HEK293 (cell line): ENCODE measurements around the gene ICAM1.

ENCODE experiments used
- CTCF ChIA-PET: fragments of 350-600 bp; formaldehyde crosslinking; extraction: SDS; loops from one replicate; lab custom pipeline; 2021; ENCODE audit warnings: antibody characterized with exemption; lab: Yijun Ruan, JAX
- POLR2A ChIA-PET: fragments of 300-600 bp; formaldehyde crosslinking; extraction: SDS; loops from one replicate; lab custom pipeline; 2020; ENCODE audit warnings: antibody characterized with exemption, inconsistent platforms; lab: Yijun Ruan, JAX
- H3K27ac ChIP-seq: fragments of 200-500 bp; sonication (Bioruptor generic); 2 replicates; pipeline ENCODE4 v1.5.1; 2014; ENCODE audit warnings: low read depth, low read length, control low read depth, inconsistent platforms; ENCODE audit errors: extremely low read depth
- H3K36me3 ChIP-seq, 2 experiments: fragments of 200-500 bp in 1 of 2; sonication (Bioruptor generic) in 1 of 2; 1 replicate in 1 of 2; 2 replicates in 1 of 2; pipeline ENCODE4 v1.5.1; 2014 to 2017; ENCODE audit warnings: inconsistent platforms in 2 of 2, low read length in 2 of 2; ENCODE audit not compliant: control insufficient read depth in 2 of 2, insufficient read depth in 1 of 2
- H3K4me1 ChIP-seq: fragments of 200-500 bp; sonication (Bioruptor generic); 2 replicates; pipeline ENCODE4 v1.5.1; 2014; ENCODE audit warnings: mild to moderate bottlenecking, low read length, inconsistent platforms; ENCODE audit not compliant: control insufficient read depth, insufficient read depth
- H3K4me3 ChIP-seq: 2 replicates; pipeline ENCODE4 v1.5.1; 2011; ENCODE audit warnings: low read depth, mild to moderate bottlenecking, control low read depth, low read length, moderate library complexity
- H3K9me3 ChIP-seq: fragments of 200-500 bp; sonication (Bioruptor generic); 2 replicates; pipeline ENCODE4 v1.5.1; 2014; ENCODE audit warnings: low read depth, low read length, inconsistent platforms; ENCODE audit not compliant: control insufficient read depth, insufficient read depth
- KLF1 ChIP-seq: fragments of 450-650 bp; formaldehyde crosslinking; IDR thresholded peaks from 2 replicates; pipeline ENCODE4 v1.5.1; 2016; ENCODE audit warnings: missing biosample characterization, missing genetic modification characterization
- KLF7 ChIP-seq: fragments of 450-650 bp; formaldehyde crosslinking; IDR thresholded peaks from 2 replicates; pipeline ENCODE4 v1.5.1; 2016; ENCODE audit warnings: missing biosample characterization, missing genetic modification characterization, borderline replicate concordance
- RBAK ChIP-seq: fragments of 450-650 bp; formaldehyde crosslinking; IDR thresholded peaks from 2 replicates; pipeline ENCODE4 v1.5.1; 2016; ENCODE audit warnings: missing biosample characterization, missing genetic modification characterization
- ZBTB1 ChIP-seq: fragments of 450-650 bp; formaldehyde crosslinking; IDR thresholded peaks from 2 replicates; pipeline ENCODE4 v1.5.1; 2016; ENCODE audit warnings: missing biosample characterization, missing genetic modification characterization
- ZIC2 ChIP-seq: fragments of 450-650 bp; formaldehyde crosslinking; IDR thresholded peaks from 2 replicates; pipeline ENCODE4 v1.5.1; 2016; ENCODE audit warnings: missing biosample characterization, missing genetic modification characterization
- ZNF133 ChIP-seq: fragments of 450-650 bp; formaldehyde crosslinking; IDR thresholded peaks from 2 replicates; pipeline ENCODE4 v1.5.1; 2016; ENCODE audit warnings: missing biosample characterization, missing genetic modification characterization
- ZNF211 ChIP-seq: fragments of 450-650 bp; formaldehyde crosslinking; IDR thresholded peaks from 2 replicates; pipeline ENCODE4 v1.5.1; 2016; ENCODE audit warnings: low read depth, missing biosample characterization, missing genetic modification characterization
- ZNF366 ChIP-seq: fragments of 450-650 bp; formaldehyde crosslinking; conservative IDR thresholded peaks from 2 replicates; pipeline ENCODE4 v1.5.1; 2016; ENCODE audit warnings: missing biosample characterization, missing genetic modification characterization
- ZNF529 ChIP-seq: fragments of 450-650 bp; formaldehyde crosslinking; IDR thresholded peaks from 2 replicates; pipeline ENCODE4 v1.5.1; 2017; ENCODE audit warnings: missing genetic modification characterization, missing biosample characterization; ENCODE audit not compliant: insufficient replicate concordance
- ZNF585B ChIP-seq: fragments of 450-650 bp; formaldehyde crosslinking; IDR thresholded peaks from 2 replicates; pipeline ENCODE4 v1.5.1; 2016; ENCODE audit warnings: missing biosample characterization, missing genetic modification characterization
- ZNF596 ChIP-seq: fragments of 450-650 bp; IDR thresholded peaks from 2 replicates; pipeline ENCODE4 v1.5.0; 2018; ENCODE audit warnings: missing biosample characterization, mild to moderate bottlenecking, missing genetic modification characterization, moderate library complexity
- ZNF768 ChIP-seq: fragments of 450-650 bp; formaldehyde crosslinking; IDR thresholded peaks from 2 replicates; pipeline ENCODE4 v1.5.1; 2018; ENCODE audit warnings: missing biosample characterization, mild to moderate bottlenecking, missing genetic modification characterization
- ZNF843 ChIP-seq: fragments of 450-650 bp; formaldehyde crosslinking; IDR thresholded peaks from 2 replicates; pipeline ENCODE4 v1.5.1; 2016; ENCODE audit warnings: missing biosample characterization, missing genetic modification characterization
- TF ChIP-seq, protein P1 (sequence below): fragments of 450-650 bp; formaldehyde crosslinking; IDR thresholded peaks from 2 replicates; pipeline ENCODE4 v1.5.1; 2016; ENCODE audit warnings: missing biosample characterization, missing genetic modification characterization
- TF ChIP-seq, protein P2 (sequence below): fragments of 450-650 bp; formaldehyde crosslinking; IDR thresholded peaks from 2 replicates; pipeline ENCODE4 v1.5.1; 2017; ENCODE audit warnings: missing biosample characterization, missing genetic modification characterization
- TF ChIP-seq, protein P3 (sequence below): fragments of 450-650 bp; formaldehyde crosslinking; IDR thresholded peaks from 2 replicates; pipeline ENCODE4 v1.5.1; 2016; ENCODE audit warnings: missing biosample characterization, missing genetic modification characterization
- TF ChIP-seq, protein P4 (sequence below): fragments of 450-650 bp; formaldehyde crosslinking; IDR thresholded peaks from 2 replicates; pipeline ENCODE4 v1.5.1; 2016; ENCODE audit warnings: missing biosample characterization, missing genetic modification characterization, borderline replicate concordance

The ICAM1 gene

DNA sequence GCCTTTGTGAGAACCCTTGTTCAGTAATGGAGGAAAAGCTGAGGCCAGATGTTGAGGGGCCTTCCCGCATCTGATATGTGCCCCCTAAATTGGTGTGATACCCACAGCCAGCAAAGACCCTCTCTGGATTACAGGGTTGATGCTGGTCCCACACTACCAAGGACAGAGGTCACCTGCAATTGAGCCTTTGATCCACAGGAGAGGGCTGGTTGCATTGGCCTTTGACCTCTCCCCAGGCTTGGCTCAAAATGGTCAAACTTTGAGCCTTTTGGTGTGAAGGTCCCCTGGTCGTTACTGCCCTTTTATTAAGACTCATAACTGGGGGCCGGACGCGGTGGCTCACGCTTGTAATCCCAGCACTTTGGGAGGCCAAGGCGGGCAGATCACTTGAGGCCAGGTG is 27.3 kb upstream of the ICAM1 start:
- H3K27ac ChIP-seq = no peak overlapping the region
- POLR2A ChIA-PET = interaction anchor here (0.7 kb wide), 1 partner anchor 12 kb away, joined by 4 read pairs; no protein-coding TSS in a partner anchor

DNA sequence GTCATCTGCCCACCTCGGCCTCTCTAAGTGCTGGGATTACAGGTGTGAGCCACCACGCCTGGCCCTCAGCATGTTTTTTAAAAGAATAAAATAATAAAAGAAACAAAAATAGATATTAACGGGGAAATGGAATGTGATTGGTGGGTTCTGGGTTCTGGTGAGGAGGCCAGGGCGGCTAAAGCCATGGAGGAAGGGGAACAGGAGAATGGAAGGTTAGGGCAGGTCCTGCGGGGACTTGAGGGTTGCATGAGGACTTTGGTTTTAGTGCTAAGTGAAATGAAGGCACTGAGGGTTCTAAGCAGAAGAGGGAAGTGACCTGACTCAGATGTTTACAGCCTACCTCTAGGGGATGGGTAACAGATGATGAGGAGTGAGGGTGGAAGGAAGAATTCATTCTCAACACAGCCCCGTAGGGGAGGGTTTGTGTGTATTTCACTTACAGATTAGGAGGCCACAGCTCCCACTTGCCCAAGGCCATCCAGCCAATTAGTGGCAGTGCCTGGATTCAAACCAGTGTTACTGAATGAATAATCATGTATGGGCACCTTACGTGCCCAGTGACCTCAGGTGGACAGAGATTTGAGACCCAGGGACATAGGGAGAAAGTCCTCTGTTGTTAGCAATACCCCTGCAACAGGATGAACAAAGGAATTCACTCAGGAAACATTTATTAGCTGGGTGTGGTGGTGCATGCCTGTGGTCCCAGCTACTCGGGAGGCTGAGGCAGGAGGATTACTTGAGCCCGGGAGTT is 25.6 kb upstream of the ICAM1 start:
- H3K27ac ChIP-seq = no peak overlapping the region
- no peak for TF ChIP-seq ZBTB1 (tag by site-specific recombination)
- TF ChIP-seq, all 188 proteins: peak for 0
- H3K4me3 ChIP-seq = no peak overlapping the region
- POLR2A ChIA-PET = no interaction called here
- no peaks in the 10 kb centered on the region for H3K9me3 ChIP-seq
- no peaks in the 10 kb centered on the region for H3K4me1 ChIP-seq
- H3K36me3 ChIP-seq = no peaks in the 10 kb centered on the region
- CTCF ChIA-PET = interaction anchor here (0.6 to 1.1 kb wide), 3 partner anchors 14 to 146 kb away, joined by 3 read pairs; no protein-coding TSS in a partner anchor

More for the DNA sequence above, 27.3 kb upstream of the ICAM1 start:
- TF ChIP-seq ZNF133 (tag by site-specific recombination) = no peak
- TF ChIP-seq, protein P1, sequence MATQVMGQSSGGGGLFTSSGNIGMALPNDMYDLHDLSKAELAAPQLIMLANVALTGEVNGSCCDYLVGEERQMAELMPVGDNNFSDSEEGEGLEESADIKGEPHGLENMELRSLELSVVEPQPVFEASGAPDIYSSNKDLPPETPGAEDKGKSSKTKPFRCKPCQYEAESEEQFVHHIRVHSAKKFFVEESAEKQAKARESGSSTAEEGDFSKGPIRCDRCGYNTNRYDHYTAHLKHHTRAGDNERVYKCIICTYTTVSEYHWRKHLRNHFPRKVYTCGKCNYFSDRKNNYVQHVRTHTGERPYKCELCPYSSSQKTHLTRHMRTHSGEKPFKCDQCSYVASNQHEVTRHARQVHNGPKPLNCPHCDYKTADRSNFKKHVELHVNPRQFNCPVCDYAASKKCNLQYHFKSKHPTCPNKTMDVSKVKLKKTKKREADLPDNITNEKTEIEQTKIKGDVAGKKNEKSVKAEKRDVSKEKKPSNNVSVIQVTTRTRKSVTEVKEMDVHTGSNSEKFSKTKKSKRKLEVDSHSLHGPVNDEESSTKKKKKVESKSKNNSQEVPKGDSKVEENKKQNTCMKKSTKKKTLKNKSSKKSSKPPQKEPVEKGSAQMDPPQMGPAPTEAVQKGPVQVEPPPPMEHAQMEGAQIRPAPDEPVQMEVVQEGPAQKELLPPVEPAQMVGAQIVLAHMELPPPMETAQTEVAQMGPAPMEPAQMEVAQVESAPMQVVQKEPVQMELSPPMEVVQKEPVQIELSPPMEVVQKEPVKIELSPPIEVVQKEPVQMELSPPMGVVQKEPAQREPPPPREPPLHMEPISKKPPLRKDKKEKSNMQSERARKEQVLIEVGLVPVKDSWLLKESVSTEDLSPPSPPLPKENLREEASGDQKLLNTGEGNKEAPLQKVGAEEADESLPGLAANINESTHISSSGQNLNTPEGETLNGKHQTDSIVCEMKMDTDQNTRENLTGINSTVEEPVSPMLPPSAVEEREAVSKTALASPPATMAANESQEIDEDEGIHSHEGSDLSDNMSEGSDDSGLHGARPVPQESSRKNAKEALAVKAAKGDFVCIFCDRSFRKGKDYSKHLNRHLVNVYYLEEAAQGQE (tag by site-specific recombination) = peak; percentile 39; the same call in 1 of the 2 replicates
- TF ChIP-seq, all 188 proteins: peak for 1
- Histone ChIP-seq H3K4me1 (no peaks in the 10 kb centered on the region), H3K9me3 (no peaks in the 10 kb centered on the region), H3K4me3 (no peak overlapping the region), H3K36me3 (no peaks in the 10 kb centered on the region)
- CTCF ChIA-PET = interaction anchor here (0.6 kb wide), 1 partner anchor 425 kb away, joined by 4 read pairs; the partner anchor contains the start of gene FBXL12

DNA sequence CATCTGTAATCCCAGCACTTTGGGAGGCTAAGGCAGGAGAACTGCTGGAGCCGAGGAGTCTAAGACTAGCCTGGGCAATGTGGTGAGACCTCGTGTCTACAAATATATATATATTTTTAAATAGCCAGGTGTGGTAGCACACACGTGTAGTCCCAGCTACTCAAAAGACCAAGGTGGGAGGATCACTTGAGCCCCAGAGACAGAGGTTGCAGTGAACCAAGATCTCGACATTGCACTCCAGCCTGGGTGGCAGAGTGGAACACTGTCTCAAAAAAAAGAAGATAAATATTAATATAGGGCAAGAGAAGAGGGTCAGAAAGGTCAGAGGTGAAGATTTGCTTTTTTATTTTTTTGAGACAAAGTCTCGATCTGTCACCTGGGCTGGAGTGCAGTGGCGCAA is 24.4 kb upstream of the ICAM1 start:
- Histone ChIP-seq H3K36me3 (no peaks in the 10 kb centered on the region), H3K27ac (no peak overlapping the region), H3K4me3 (no peak overlapping the region), H3K4me1 (no peaks in the 10 kb centered on the region), H3K9me3 (no peaks in the 10 kb centered on the region)
- ChIA-PET CTCF (interaction anchor here (0.6 to 1.1 kb wide), 3 partner anchors 13 to 170 kb away, joined by 3 read pairs; no protein-coding TSS in a partner anchor), POLR2A (no interaction called here)
- no peak for TF ChIP-seq KLF7 (tag by site-specific recombination)
- TF ChIP-seq, protein P2, sequence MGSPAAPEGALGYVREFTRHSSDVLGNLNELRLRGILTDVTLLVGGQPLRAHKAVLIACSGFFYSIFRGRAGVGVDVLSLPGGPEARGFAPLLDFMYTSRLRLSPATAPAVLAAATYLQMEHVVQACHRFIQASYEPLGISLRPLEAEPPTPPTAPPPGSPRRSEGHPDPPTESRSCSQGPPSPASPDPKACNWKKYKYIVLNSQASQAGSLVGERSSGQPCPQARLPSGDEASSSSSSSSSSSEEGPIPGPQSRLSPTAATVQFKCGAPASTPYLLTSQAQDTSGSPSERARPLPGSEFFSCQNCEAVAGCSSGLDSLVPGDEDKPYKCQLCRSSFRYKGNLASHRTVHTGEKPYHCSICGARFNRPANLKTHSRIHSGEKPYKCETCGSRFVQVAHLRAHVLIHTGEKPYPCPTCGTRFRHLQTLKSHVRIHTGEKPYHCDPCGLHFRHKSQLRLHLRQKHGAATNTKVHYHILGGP (tag by site-specific recombination) = no peak
- TF ChIP-seq ZNF529 = no peak
- TF ChIP-seq, protein P3, sequence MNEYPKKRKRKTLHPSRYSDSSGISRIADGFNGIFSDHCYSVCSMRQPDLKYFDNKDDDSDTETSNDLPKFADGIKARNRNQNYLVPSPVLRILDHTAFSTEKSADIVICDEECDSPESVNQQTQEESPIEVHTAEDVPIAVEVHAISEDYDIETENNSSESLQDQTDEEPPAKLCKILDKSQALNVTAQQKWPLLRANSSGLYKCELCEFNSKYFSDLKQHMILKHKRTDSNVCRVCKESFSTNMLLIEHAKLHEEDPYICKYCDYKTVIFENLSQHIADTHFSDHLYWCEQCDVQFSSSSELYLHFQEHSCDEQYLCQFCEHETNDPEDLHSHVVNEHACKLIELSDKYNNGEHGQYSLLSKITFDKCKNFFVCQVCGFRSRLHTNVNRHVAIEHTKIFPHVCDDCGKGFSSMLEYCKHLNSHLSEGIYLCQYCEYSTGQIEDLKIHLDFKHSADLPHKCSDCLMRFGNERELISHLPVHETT (tag by site-specific recombination) = no peak
- no peak for TF ChIP-seq RBAK
- TF ChIP-seq ZNF585B (tag by site-specific recombination) = no peak
- TF ChIP-seq ZNF768 (tag by site-specific recombination) = no peak
- TF ChIP-seq ZNF596 (tag by site-specific recombination) = no peak
- no peak for TF ChIP-seq ZIC2 (tag by site-specific recombination)
- TF ChIP-seq ZNF366 (tag by site-specific recombination) = no peak
- no peak for TF ChIP-seq ZNF843 (tag by site-specific recombination)
- TF ChIP-seq KLF1 (tag by site-specific recombination) = no peak
- TF ChIP-seq, protein P4, sequence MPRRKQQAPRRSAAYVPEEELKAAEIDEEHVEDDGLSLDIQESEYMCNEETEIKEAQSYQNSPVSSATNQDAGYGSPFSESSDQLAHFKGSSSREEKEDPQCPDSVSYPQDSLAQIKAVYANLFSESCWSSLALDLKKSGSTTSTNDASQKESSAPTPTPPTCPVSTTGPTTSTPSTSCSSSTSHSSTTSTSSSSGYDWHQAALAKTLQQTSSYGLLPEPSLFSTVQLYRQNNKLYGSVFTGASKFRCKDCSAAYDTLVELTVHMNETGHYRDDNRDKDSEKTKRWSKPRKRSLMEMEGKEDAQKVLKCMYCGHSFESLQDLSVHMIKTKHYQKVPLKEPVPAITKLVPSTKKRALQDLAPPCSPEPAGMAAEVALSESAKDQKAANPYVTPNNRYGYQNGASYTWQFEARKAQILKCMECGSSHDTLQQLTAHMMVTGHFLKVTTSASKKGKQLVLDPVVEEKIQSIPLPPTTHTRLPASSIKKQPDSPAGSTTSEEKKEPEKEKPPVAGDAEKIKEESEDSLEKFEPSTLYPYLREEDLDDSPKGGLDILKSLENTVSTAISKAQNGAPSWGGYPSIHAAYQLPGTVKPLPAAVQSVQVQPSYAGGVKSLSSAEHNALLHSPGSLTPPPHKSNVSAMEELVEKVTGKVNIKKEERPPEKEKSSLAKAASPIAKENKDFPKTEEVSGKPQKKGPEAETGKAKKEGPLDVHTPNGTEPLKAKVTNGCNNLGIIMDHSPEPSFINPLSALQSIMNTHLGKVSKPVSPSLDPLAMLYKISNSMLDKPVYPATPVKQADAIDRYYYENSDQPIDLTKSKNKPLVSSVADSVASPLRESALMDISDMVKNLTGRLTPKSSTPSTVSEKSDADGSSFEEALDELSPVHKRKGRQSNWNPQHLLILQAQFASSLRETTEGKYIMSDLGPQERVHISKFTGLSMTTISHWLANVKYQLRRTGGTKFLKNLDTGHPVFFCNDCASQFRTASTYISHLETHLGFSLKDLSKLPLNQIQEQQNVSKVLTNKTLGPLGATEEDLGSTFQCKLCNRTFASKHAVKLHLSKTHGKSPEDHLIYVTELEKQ = no peak
- TF ChIP-seq ZNF211 (tag by site-specific recombination) = no peak
